HG02623 (cell line): Measurements from ENCODE around the gene PFDN5.
A peak's percentile ranks its signal among the peaks of the same experiment; 100 is the strongest.
"Not testable (repeated sequence)": the region's sequence is repeated elsewhere in the genome, so short reads cannot be mapped to it uniquely, and the experiment has no call there.

Experiments used
- ATAC-seq: cut with Tn5 transposase; IDR thresholded peaks from one replicate; pipeline ENCODE4 v1.9.1; 2021; ENCODE audit warnings: moderate library complexity; ENCODE audit not compliant: unreplicated experiment

The PFDN5 gene

DNA sequence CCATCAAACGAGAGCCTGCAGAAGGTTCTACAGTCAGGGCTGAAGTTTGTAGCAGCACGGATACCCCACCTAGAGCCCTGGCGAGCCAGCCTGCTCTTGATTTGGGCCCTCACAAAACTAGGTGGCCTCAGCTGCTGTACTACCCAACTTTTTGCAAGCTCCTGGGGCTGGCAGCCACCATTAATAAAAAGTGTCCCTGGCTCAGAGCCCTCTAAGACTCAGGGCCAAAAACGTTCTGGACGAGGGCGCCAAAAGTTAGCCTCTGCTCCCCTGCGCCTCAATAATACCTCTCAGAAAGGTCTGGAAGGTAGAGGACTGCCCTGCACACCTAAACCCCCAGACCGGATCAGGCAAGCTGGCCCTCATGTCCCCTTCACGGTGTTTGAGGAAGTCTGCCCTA is 8.9 kb upstream of the PFDN5 start:
- no peak for ATAC-seq

DNA sequence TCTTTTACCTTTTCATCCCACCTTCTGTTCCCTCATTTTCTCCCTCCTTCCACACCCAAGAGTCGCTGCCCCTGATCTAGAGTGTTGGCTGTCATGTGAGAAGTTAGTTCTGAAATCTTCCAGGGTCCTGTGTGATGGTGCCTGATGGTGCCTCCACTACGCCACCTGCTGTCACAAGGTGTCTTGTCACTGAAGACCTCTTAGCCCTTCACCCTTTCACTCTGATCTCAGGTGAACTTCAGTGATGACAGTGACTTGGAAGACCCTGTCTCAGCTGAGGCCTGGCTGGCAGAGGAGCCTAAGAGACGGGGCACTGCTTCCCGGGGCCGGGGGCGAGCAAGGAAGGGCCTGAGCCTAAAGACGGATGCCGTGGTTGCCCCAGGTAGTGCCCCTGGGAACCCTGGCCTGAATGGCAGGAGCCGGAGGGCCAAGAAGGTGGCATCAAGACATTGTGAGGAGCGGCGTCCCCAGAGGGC is 7.6 kb upstream of the PFDN5 start:
- no peak for ATAC-seq

DNA sequence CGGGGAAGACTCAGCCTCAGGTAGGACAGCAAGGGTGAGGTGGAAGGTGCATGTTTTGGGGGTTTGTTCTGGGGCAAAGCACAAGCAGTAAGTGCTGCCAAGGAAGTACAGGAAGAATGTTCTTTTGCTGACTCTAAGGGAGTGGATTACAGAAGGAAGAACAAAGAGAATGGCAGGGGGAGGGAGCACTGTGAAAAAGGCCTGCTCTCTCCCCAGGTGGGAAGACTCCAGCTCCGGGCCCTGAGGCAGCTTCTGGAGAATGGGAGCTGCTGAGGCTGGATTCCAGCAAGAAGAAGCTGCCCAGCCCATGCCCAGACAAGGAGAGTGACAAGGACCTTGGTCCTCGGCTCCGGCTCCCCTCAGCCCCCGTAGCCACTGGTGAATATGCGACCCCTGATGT is 7.0 kb upstream of the PFDN5 start:
- no peak for ATAC-seq

DNA sequence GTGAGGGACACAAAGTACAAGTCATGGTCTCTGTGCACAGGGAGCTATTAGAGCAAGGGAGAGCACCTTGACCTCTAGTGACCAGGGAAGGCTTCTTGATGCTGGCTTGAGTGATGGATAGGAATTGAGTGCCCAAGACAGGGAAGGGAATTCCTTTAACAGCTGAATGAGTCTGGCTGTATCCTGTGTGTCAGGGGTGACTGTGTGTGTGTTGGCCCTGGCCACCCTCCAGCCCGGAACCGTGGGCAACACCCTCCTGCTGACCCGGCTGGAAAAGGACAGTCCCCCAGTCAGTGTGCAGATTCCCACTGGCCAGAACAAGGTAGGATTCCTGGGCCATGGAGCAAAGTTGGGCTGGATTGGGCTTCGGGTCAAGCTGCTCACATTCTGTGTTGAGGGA is 5.5 kb upstream of the PFDN5 start:
- ATAC-seq: no peak

DNA sequence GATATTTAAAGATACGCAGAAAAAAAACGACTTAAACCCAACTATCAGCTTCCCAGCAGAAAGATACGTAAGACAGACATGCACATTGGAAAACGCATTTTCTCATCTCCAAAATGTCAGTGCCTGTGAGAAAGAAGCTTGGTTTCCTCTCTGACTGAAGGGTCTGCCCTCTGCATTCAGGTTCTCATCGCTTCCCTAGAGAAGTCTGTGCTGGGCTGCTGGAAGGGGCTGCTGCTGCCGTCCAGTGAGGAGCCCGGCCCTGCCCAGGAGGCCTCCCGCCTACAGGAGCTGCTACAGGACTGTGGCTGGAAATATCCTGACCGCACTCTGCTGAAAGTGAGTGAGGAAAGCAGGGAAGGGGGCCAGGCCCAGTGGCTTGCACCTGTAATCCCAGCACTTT is 4.7 kb upstream of the PFDN5 start:
- ATAC-seq: no peak

- ATAC-seq: no peak
Measured at GRCh38 chr12:53292426-53292825, 2.9 kb upstream of the PFDN5 start.

DNA sequence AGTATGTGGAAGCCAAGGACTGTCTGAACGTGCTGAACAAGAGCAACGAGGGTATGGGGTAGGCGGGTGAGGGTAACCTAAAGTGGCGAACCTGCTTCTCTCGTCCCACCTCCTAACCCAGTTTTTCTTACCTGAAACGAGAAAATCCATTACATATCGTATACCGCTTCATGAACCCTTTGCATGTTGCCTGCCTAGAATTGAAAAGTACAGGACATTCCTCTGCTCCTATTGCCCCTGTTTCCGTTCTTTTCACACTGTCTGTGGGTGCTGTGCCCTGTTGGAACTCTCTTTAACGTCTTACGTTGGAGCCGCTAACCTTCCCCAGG is 513 bp downstream of the PFDN5 start:
- no peak for ATAC-seq

DNA sequence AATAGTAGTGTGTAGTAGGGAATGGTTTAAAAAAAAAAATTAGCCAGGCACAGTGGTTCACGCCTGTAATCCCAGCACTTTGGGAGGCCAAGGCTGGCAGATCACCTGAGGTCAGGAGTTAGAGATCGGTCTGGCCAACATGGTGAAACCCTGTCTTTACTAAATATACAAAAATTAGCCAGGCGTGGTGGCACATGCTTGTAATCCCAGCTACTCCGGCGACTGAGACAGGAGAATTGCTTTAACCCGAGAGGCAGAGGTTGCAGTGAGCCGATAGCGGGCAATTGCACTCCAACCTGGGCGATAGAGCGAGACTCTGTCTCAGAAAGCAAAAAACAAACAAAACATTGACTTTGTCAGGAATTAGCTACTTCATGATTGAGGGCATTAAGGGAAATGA is 1.8 kb downstream of the PFDN5 start:
- not testable (repeated sequence) for ATAC-seq

DNA sequence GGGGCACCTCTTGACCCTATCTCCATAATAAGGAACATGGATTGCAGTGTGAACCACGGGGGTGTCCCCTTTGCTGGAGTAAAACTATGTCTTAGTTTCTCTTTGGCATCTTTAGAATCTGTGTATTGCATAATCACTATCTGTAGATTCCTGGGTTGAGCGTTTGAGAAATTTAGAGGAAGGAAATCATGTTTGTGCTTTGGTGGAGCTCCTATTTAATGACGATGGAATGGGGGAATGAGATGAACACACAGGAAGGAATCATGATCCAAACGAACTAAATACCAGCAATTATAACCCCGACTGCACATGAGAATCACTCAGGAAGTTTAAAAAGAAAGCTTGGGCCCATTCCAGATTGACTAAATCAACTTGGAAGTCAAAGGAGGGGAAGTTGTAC is 2.8 kb downstream of the PFDN5 start:
- ATAC-seq: no peak

GRCh38 chr12:53299101-53299453 is 3.7 kb downstream of the PFDN5 start:
- no peak for ATAC-seq

DNA sequence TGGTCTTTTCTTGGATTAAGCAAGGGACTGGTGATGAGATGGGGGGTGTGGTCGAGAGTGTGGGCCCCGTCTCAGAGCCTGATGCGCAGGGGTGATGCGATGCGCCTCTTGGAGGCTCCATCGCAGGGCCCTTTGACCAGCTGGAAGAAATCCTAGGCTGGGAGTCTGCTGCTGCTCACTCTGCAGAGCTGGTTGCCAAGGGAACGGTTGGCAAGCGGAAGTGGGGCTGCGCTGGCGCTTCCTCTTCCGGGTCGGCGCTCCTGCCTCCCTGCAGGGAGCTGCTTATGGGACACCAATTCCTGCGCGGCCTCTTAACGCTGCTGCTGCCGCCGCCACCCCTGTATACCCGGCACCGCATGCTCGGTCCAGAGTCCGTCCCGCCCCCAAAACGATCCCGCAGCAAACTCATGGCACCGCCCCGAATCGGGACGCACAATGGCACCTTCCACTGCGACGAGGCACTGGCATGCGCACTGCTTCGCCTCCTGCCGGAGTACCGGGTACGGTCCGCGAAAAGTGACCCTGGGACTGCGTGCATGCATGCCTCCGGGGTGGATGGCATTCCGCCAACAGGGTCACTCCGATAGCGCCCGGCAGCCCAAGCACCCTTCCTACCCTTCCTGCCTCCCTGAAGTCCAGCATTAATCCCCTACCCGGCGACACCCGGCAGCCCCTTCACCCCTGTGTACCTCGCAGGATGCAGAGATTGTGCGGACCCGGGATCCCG is 4.3 kb downstream of the PFDN5 start, which contains the start of gene MYG1:
MYG1 (plus strand) TSS at position 242 of the 727 bp plus-strand sequence; CDS start at position 285, 43 bp downstream.
- peak; percentile 72 for ATAC-seq

- no peak for ATAC-seq
Measured at GRCh38 chr12:53300187-53300586, 4.8 kb downstream of the PFDN5 start.

GRCh38 chr12:53302903-53303302 is 7.6 kb downstream of the PFDN5 start:
- ATAC-seq: no peak

GRCh38 chr12:53306826-53307225 is 11.5 kb downstream of the PFDN5 start:
- no peak for ATAC-seq

DNA sequence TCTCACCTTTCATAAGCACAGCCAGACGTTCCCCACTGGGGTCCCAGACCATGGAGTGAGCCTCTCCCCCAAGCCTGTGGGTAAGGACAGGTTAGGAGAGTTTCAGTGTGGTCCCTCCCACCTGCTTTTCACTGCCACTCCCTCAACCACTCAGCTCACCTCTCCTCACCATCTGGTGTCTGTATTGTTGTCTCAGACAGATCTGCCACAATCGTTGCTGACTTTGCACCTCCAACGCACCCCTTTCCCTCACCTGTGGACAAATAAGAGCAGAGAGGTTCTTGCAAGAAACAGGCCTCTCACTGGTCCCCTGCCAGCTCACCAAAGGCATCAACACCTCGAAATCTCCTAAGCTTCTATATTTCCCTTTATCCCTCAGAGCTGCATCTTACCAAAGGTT is 12.9 kb downstream of the PFDN5 start:
- no peak for ATAC-seq

DNA sequence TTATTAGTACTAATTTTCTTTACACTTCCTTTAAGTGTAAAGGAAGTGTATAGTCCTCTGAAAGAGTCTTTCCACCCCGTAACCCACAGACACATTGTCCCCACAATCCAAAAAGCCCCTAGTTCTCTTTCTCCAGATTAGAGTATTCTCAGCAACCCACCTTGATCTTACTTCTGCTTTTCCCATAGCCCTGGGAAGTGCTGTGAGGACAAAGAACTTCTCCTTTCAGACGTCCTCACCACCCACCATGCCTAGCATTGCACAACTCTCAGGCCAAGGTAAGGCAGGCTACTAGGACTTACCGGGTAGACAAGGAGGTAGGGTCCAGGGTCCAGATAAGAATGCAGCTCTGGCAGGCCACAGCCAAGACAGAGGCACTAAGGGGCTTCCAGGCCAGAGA is 18.7 kb downstream of the PFDN5 start:
- ATAC-seq: no peak

DNA sequence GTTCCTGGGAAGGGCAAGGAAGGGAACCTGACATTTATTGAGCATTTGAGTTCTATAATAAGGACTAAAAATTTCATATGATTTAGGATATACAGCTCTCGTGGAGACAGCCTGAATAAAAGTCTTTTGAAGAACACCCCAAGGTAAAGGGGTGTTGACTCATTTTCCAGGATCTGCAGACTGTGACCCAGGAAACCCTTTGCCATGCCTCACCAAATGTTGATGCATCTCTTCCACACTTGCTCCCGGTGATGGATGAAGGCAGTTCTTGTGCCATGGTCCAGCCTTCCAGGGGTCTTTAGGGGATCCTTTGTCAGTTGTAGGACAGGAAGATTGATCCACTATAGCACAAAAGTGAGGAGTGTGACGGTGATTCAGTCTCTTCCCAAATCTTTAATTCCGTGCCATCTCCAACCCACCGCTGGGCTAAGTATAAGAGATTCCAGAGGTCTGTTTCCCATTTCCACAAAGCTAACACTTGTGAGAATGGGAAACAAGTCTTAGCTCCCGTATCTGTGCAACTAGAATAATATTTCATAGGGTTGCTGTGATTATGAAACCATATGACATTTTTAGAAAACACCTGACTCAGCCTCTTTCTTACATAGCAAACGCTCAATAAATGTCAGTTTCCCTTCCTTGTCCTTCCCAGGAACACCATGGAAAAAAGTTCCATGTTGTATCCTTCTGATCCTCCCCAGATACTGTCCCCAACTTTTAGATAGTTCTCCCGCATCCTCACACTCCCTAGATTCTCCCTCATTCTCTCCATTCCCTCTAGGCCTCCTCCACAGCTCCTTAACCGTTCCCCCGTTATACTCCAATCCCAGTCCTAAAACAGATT is 25.2 kb downstream of the PFDN5 start:
- ATAC-seq: no peak

- ATAC-seq: no peak
Measured at GRCh38 chr12:53324113-53324778, 28.9 kb downstream of the PFDN5 start.

- ATAC-seq: peak; percentile 41
Measured at GRCh38 chr12:53324779-53325510, 29.6 kb downstream of the PFDN5 start.

DNA sequence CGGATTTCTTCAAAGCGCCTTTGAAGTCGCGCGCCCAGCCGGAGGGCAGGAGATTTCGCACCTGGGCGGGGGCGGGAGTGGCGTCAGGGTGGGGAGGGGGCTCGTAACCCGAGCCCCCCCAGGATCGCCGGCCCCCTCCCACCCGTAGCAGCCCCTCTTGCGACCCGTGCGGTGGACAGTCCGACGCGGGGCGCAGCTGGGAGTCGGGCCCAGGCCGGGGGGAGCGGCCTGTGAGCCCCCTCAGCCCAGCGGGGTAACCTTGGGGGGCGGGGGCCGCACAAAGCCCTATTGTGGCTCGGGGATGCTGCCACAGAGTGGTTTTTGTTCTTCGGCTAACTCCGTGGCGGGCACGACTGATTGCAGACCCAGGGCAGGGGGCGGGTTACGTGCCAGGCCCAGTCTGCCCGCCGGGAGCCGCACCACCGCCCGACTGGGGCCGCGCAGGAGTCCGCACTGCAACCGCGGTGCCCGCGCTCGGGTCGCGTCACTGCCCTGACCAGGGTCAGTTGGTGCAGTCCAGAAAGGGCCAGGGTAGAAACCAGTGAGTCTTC is 30.2 kb downstream of the PFDN5 start:
- no peak for ATAC-seq
